Measurements from ENCODE around the gene SNCAIP.

The SNCAIP gene

DNA sequence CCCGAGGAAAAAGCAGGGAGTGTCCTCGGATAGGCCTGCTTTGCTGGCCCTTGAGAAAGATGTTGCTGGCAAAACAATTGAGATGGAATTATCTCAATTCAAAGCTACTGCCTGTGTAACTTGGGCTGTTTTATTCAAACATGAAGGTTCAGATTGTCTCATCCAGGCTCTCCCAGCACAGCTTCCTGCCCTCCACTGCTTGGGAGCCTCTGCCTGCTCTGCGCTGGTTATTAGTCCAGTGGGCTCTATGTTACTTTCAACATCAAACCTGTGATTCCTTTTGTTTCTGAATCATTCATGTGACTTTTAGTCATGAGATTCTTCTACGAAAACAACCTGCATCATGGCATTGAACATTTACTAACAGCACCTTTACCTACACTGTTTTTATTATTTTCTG is 123.2 kb downstream of the SNCAIP start:
- Histone ChIP-seq H3K9me3 (ENCODE audit: insufficient read depth, low read length) (no peaks in the 10 kb centered on the region), H3K27me3 (ENCODE audit: low read length) (no peaks in the 10 kb centered on the region), H3K4me3 (ENCODE audit: insufficient read depth, low read length, poor library complexity, severe bottlenecking) (no peak overlapping the region), H3F3A (ENCODE audit: insufficient read depth) (no peaks in the 10 kb centered on the region), H3K9me2 (replicated peaks; ENCODE audit: insufficient read depth, low read length) (no peaks in the 10 kb centered on the region), H4K20me1 (ENCODE audit: low read depth, low read length) (no peaks in the 10 kb centered on the region), H3K9ac (ENCODE audit: low read length) (no peak overlapping the region), H3K79me2 (ENCODE audit: insufficient read depth, low read length) (no peaks in the 10 kb centered on the region), H3K27ac (ENCODE audit: low read depth, low read length) (no peak overlapping the region), H3K4me2 (ENCODE audit: low read depth, low read length, poor library complexity, severe bottlenecking) (no peak overlapping the region), H2AFZ (ENCODE audit: low read depth, low read length, severe bottlenecking) (no peak overlapping the region), H3K36me3 (ENCODE audit: low read length) (no peaks in the 10 kb centered on the region)
- TF ChIP-seq EZH2phosphoT487 (conservative IDR thresholded peaks at IDR 0.05; ENCODE audit: low read length), result no peak
- TF ChIP-seq, protein P1, sequence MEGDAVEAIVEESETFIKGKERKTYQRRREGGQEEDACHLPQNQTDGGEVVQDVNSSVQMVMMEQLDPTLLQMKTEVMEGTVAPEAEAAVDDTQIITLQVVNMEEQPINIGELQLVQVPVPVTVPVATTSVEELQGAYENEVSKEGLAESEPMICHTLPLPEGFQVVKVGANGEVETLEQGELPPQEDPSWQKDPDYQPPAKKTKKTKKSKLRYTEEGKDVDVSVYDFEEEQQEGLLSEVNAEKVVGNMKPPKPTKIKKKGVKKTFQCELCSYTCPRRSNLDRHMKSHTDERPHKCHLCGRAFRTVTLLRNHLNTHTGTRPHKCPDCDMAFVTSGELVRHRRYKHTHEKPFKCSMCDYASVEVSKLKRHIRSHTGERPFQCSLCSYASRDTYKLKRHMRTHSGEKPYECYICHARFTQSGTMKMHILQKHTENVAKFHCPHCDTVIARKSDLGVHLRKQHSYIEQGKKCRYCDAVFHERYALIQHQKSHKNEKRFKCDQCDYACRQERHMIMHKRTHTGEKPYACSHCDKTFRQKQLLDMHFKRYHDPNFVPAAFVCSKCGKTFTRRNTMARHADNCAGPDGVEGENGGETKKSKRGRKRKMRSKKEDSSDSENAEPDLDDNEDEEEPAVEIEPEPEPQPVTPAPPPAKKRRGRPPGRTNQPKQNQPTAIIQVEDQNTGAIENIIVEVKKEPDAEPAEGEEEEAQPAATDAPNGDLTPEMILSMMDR (IDR thresholded peaks at IDR 0.05; ENCODE audit: insufficient read depth, low read length, poor library complexity, severe bottlenecking), result no peak

DNA sequence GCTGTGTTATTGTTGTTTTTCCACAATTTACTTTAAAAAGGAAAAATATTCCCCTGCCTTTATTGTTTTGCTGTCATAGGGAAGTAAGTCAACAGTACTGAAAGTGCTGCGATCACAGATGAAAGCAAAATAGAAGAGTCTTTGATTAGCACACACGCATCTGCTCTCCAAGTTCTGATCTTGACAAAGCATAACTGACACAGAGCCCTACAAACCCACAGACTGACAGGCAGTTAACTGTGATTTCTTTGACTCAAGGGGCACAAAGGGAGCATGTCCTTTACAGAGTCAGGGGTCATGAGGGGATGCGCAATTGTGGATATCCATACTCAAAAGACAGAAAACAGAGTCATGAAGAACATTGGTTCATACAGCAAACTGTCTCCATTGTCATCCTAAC is 123.7 kb downstream of the SNCAIP start:
- Histone ChIP-seq H3K9ac (ENCODE audit: low read length) (no peak overlapping the region), H4K20me1 (ENCODE audit: low read depth, low read length) (no peaks in the 10 kb centered on the region), H3K9me2 (replicated peaks; ENCODE audit: insufficient read depth, low read length) (no peaks in the 10 kb centered on the region), H3K36me3 (ENCODE audit: low read length) (no peaks in the 10 kb centered on the region), H3K4me2 (ENCODE audit: low read depth, low read length, poor library complexity, severe bottlenecking) (no peak overlapping the region), H3K4me3 (ENCODE audit: insufficient read depth, low read length, poor library complexity, severe bottlenecking) (no peak overlapping the region), H3F3A (ENCODE audit: insufficient read depth) (no peaks in the 10 kb centered on the region), H2AFZ (ENCODE audit: low read depth, low read length, severe bottlenecking) (no peak overlapping the region), H3K27me3 (ENCODE audit: low read length) (no peaks in the 10 kb centered on the region), H3K9me3 (ENCODE audit: insufficient read depth, low read length) (no peaks in the 10 kb centered on the region), H3K79me2 (ENCODE audit: insufficient read depth, low read length) (no peaks in the 10 kb centered on the region), H3K27ac (ENCODE audit: low read depth, low read length) (no peak overlapping the region)
- TF ChIP-seq, protein P1 (IDR thresholded peaks at IDR 0.05; ENCODE audit: insufficient read depth, low read length, poor library complexity, severe bottlenecking), result no peak
- no peak for TF ChIP-seq EZH2phosphoT487 (conservative IDR thresholded peaks at IDR 0.05; ENCODE audit: low read length)

DNA sequence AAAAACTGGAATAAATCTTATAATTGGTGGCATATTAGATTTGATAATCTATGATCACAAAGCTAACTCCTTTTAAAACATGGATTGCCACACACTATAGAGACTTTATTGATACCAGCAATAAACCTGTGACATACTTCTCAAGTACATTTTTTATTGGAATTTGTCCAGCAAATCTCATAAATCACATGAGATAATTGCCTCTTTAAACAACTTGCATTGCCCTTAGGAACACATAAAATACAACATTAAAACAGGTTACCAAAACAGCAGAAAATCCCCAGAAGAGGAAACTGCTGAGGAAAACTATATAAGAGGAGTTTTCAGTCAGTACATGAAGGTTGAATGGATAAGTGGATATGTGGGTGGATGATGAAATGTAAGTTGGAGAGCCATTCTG is 124.6 kb downstream of the SNCAIP start:
- Histone ChIP-seq H3K4me3 (ENCODE audit: insufficient read depth, low read length, poor library complexity, severe bottlenecking) (no peak overlapping the region), H3K79me2 (ENCODE audit: insufficient read depth, low read length) (no peaks in the 10 kb centered on the region), H3K9me2 (replicated peaks; ENCODE audit: insufficient read depth, low read length) (no peaks in the 10 kb centered on the region), H3K27ac (ENCODE audit: low read depth, low read length) (no peak overlapping the region), H3K9me3 (ENCODE audit: insufficient read depth, low read length) (no peaks in the 10 kb centered on the region), H3F3A (ENCODE audit: insufficient read depth) (no peaks in the 10 kb centered on the region), H3K27me3 (ENCODE audit: low read length) (no peaks in the 10 kb centered on the region), H3K36me3 (ENCODE audit: low read length) (no peaks in the 10 kb centered on the region), H3K4me2 (ENCODE audit: low read depth, low read length, poor library complexity, severe bottlenecking) (no peak overlapping the region), H2AFZ (ENCODE audit: low read depth, low read length, severe bottlenecking) (no peak overlapping the region), H3K9ac (ENCODE audit: low read length) (no peak overlapping the region), H4K20me1 (ENCODE audit: low read depth, low read length) (no peaks in the 10 kb centered on the region)
- TF ChIP-seq EZH2phosphoT487 (conservative IDR thresholded peaks at IDR 0.05; ENCODE audit: low read length), result no peak
- TF ChIP-seq, protein P1 (IDR thresholded peaks at IDR 0.05; ENCODE audit: insufficient read depth, low read length, poor library complexity, severe bottlenecking), result no peak
